Activated CD8-positive, alpha-beta memory T cell treated with anti-CD3 and anti-CD28 coated beads for 4 hours (primary cell): Measurements from ENCODE around the gene TRIP6.

Source experiments
- DNase-seq, 2 donors: peaks; one replicate each; pipeline ENCODE4 v3.0.0-alpha.2; 2020; ENCODE audit warnings: low read depth in 2 of 2

TRIP6 gene

DNA sequence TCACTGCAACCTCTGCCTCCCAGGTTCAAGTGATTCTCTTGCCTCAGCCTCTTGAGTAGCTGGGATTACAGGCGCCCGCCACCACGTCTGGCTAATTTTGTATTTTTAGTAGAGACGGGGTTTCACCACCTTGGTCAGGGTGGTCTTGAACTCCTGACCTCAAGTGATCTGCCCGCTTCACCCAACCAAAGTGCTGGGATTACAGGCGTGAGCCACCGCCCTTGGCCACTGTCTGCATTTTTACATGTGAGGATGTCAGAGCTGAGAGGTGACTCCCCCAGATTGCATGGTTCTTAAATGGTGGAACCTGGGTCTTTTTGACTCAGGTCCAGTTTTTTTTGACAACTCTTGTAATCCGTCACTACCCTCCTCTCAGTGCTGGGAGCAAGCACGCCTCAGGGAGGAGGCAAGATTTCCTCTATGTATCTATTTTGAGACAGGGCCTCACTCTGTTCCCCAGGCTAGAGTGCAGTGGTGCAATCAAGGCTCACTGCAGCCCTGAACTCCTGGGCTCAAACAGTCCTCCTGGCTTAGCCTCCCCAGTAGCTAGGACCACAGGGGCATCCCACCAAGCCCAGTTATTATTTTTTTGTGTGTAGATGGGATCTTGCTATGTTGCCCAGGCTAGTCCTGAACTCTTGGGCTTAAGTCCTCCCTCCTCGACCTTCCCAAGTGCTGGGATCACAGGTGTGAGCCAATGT is 6.6 kb downstream of the TRIP6 start:
- DNase-seq, result no peak

DNA sequence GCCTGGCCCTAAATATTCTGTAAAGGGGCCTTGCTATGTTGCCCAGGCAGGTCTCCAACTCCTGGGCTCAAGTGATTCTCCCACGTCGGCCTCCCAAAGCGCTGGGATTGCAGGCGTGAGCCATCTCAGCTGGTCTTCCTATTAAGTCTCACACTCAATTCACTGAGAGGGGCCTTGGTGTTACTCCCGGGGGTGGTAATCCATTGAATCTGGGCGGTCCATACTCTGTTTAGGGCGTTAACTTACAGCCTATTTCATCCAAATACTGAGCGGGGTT is 7.1 kb downstream of the TRIP6 start:
- DNase-seq, result no peak

DNA sequence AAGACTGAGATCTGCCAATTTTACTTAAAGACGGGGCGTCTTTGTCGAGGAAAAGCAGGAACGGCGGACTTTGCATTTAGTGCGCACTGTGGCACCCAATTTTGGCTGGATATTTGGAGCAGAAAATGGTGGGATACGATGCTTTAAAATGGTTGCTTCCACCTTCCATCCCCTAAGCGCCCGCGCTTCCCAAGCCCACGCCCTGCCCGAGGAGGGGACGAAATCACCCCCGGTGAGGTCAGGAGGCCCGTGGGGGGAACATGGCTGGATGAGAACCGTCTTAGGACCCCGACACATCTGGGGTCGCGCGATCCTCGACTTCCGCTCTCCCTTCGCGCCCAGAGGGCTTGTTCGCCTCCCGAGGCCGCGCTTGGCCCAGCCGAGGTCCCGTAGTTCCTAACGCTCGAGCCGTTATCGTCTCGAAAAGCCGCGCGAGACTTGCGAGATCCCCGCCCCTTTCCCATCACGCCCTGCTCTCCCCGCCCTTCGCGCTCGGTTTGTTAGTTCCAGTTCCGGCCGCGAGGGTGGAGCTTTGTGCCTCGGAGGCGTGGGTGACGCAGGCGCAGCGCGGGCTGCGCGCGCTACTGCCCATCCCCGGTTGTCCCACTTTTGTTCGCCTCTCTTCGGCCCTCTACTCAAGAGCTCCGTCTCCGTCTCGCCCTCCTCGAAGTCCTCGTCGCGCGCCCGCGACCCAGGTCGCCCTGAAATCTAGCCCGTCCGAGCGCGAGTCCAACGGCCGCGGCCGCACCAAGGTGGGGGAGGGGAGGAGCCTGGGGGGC is 7.6 kb downstream of the TRIP6 start, which contains the start of gene SRRT:
Gene SRRT (plus strand): TSS at position 527 of the 779 bp plus-strand sequence. CDS start 488 bp downstream, outside the sequence.
- peak; percentile 97 to 98 for DNase-seq

DNA sequence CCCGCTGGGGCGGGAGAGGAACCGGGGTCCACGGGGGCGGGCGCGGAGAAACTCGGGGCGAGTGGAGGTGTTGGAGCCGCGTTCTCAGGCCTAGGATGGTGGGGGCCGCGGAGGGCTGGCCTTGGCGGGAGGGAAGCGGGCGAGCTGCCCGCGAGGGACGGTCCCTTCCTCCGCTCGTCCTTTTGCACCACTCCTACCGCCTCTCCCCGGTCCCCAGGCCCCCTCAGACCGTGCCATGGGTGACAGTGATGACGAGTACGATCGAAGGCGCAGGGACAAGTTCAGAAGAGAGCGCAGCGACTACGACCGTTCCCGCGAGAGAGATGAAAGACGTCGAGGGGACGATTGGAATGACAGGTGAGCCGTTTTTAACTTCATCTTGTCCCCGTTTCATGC is 8.2 kb downstream of the TRIP6 start:
- DNase-seq, result no peak

DNA sequence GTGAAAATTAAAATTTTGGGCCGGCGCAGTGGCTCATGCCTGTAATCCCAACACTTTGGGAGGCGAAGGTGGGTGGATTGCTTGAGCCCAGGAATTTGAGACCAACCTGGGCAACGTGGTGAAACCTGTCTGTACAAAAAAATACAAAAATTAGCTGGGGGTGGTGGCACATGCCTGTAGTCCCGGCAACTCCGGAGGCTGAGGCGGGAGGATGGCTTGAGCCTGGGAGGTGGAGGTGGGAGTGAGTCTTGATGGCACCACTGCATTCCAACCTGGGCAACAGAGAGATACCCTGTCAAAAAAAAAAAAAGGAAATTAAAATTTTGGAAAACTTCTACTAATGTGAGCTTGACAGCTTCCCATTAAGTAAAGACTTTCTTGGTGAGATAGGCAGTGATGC is 10.8 kb downstream of the TRIP6 start:
- no peak for DNase-seq

DNA sequence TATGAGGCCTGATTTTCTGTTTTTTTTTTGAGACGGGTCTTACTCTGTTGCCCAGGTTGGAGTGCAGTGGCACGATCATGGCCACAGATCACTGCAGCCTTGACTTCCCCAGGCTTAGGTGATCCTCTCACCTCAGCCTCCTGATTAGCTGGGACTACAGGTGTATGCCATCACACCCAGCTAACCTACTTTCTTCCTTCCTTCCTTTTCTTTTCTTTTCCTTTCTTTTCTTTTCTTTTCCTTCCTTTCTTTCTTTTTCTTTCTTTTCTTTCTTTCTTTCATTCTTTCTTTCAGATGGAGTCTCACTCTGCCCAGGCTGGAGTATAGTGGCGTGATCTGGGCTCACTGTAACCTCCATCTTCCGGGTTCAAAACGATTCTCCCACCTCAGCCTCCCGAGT is 11.5 kb downstream of the TRIP6 start:
- no peak for DNase-seq

DNA sequence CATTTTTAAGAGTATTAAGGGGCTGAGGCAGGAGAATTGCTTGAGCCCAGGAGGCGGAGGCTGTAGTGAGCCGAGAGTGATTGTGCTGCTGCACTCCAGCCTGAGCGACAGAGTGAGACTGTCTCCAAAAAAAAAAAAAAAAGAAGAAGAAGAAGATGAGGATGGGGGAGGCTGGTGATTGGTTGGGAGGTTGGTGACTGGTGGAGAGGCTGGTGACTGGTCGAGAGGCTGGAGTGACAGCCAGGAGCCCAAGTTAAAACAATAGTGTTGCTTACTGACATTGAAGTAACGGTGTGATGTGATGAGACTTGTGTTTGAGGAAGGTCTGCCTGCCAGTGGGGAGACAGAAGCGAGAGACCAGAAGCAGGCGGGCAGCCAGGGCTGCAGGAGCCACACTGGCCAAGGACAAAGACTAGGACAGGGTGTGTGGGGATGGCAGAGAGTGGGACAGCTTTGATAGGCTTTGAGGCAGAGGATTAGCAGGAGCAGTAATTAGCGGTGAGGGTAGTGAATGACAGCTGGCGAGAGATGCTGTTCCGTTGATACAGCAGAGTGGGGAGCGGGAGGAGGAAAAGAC is 12.6 kb downstream of the TRIP6 start:
- no peak for DNase-seq

DNA sequence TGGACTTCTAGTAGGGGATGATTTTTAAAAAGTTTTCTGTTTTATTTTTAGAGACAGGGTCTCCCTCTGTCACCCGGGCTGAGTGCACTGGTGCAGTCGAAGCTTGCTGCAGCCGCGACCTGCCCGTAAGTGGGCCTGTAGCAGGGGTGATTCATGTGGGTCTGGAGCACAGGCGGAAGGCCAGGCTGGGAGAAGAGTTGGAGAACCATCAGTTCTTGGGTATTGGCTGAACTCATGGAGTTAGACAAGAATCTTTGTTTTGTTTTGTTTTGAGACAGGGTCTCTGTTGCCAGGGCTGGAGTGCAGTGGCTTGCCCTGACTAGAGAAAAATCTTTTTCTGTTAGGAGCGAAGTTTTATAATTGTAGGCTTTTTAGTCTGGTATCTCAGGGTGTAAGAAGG is 13.5 kb downstream of the TRIP6 start:
- no peak for DNase-seq

DNA sequence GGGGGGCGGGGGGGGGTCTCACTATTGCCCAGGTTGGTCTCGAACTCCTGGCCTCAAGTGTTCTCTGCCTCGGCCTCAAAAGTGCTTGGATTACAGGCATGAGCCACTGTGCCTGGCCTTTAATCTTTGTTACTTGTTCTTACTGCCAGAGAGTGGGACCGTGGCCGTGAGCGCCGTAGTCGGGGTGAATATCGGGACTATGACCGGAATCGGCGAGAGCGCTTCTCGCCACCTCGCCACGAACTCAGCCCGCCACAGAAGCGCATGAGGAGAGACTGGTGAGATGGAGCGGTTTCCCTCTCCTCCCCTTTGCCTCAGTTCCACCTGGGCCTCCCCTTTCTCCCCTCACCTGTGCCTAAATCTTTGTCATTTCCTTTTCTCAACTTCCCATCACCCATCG is 13.9 kb downstream of the TRIP6 start:
- DNase-seq, result no peak

DNA sequence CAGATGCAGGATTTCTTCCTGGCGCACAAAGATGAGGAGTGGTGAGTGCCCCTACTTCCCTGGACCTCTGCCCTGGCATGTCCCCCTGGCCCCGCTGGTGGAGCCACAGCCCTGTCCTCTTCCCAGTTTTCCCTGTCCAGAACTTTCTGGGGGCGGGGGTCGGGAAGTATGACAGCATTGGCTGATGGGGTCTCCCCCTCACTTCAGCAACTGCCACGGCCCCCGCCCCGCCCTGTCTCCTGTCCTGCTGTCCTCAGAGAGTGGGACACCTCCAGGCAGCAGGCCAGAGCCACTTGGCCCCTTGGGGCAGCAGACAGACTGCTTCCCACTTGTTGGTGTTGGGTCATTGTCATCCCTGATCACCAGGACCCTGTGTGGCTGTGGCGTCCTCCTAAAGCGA is 15.0 kb downstream of the TRIP6 start:
- DNase-seq, result no peak

DNA sequence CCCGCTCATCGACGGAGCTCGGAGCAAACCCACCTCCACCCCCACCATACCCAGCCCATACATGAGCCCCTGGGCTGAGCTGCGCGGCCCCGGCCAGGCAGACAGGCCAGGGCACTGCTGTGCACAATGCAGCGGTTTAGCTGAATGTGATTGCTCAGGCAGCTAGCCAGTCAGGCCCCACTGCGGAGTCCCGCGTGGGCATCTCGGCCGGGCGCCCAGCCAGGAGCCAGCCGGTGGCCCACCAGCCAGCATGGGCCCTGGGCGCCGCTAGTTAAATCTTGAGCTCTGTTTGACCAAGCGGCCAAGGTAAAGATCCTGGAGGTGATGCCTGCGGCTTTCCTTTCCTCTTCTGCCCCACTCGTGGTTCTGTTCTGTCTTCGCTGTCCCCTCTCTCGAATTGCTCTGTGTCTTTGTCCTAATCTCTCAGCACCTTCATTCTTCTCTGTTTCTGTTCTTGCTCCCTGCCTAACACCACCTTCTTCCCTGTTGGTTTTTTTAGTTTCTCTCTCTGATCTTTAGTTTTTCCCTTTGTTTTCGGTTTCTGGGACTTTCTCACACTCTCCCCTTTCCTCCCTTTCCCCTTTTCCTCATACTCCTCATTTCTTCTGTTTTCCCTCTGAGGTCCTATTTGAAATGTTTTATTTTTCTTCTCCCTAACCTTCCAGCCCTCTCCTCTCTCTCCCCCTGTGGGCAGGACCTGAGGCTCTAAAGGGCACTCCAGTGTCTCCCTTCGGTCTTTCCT is 15.8 kb downstream of the TRIP6 start:
- no peak for DNase-seq

DNA sequence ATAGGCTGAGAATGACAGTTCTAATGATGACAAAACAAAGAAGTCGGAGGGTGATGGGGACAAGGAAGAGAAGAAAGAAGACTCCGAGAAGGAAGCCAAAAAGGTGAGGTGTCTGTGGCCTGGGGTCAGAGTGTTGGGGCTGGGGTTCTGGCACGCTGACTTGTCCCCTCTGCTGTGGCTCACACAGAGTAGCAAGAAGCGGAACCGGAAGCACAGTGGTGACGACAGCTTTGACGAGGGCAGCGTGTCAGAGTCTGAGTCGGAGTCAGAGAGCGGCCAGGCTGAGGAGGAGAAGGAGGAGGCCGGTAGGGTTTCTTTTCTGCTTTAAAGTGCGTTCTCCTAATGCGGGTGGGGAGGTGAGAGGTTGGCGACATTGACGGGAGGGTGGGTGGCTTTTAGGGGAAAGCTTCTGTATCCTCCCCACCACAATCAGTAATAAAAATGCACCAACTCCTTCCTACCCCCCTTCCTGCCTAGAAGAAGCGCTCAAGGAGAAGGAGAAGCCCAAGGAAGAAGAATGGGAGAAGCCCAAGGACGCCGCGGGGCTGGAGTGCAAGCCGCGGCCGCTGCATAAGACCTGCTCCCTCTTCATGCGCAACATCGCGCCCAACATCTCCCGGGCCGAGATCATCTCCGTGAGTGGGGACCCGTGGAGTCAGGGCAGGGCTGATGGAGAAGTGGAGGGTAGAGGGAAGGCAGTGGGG is 17.7 kb downstream of the TRIP6 start:
- no peak for DNase-seq

DNA sequence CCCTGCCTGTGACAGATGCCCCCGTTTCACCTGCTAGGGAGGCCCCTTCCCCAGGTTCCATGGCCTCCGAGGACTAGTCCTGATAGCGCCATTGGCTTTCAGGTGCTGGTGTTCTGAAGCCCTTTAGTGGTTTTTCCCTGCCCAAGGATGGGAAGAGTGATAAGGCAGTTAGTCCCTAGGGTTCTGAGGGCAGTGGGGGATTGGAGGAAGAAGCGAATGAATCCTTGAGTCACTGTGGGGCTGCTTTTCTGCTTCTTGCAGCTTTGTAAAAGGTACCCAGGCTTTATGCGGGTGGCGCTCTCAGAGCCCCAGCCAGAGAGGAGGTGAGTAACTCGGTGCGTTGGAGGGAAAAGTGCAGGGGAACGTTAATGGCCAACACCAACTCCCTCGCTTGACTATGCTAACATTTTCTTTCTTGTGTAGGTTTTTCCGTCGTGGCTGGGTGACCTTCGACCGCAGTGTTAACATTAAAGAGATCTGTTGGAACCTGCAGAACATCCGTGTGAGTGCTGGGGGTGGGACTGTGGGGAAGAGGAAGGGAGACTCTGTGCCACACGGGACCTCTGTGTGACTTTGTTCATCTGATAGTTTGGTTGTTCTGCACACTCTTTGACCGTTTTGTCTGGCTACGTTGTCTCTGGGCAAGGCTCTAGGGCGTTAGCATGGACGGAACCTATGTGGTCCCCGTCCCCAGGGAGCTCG is 18.4 kb downstream of the TRIP6 start:
- DNase-seq, result no peak

DNA sequence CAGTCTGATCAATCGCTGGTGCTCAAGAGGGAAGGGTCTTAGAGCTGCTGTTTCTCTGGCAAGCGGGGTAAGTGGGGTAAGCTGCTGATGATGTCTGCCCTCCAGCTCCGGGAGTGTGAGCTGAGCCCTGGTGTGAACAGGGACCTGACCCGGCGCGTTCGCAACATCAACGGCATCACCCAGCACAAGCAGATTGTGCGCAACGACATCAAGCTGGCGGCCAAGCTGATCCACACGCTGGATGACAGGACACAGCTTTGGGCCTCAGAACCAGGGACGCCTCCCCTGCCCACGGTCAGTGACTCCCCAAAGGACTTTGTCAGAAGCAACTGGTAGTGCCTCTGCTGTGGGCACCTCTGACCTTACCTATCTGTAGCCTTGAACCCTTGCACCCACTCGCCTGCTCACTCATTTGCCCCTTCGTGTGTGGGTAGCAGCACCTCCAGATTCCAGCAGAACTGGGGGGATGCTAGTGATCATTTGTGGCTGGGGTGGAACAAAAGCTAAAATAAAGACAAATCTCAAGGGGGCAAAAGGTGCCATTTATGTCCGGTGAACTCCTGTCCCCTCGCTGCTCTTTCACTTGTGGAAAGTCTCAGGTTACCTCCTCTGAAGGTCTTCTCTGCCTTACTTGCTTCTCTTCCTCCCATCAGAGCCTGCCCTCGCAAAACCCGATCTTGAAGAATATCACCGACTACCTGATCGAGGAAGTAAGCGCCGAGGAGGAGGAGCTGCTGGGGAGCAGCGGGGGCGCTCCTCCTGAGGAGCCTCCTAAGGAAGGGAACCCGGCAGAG is 19.2 kb downstream of the TRIP6 start:
- DNase-seq, result no peak

DNA sequence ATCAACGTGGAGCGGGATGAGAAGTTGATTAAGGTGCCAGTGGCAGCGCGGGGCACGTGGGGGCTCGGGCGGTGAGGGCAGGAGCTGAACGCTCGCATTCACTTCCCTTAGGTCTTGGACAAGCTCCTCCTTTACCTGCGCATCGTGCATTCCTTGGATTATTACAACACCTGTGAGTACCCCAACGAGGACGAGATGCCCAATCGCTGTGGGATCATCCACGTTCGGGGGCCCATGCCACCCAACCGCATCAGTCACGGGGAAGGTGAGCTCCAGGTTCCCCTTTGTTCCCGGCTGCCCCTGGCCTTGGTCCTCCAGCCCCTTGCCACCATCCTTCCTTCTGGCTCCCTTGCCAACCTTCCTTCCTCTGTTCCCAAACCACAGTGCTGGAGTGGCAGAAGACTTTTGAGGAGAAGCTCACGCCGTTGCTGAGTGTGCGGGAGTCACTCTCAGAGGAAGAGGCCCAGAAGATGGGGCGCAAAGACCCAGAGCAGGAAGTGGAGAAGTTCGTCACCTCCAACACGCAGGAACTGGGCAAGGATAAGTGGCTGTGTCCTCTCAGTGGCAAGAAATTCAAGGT is 19.8 kb downstream of the TRIP6 start:
- no peak for DNase-seq

DNA sequence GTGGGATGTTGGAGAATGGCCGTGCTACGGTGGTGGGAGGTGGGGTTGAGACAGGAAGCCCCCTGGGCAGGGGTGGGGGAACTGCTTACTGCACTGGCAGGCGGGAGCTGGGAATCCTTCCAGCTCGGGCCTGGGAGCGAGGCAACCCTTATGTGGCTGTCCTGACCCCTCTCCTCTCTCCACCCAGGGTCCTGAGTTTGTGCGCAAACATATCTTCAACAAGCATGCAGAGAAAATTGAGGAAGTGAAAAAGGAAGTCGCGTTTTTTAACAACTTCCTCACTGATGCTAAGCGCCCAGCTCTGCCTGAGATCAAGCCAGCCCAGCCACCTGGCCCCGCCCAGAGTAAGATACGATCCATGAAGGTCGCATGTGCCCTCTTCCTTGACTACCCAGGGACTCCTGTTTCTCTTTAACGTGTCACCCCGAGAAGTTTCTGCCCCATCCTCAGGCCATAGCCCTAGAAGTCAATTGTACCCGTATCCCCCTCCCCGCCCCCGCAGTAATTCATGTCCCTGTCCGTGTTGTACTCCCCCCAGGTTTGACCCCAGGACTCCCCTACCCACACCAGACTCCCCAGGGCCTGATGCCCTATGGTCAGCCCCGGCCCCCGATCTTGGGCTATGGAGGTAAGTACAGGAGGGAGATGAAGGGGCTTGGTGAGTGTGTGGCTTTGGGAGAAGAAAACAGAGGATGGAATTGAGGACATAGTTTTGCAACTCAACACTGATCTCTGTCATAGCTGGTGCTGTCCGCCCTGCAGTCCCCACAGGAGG is 20.5 kb downstream of the TRIP6 start:
- no peak for DNase-seq

DNA sequence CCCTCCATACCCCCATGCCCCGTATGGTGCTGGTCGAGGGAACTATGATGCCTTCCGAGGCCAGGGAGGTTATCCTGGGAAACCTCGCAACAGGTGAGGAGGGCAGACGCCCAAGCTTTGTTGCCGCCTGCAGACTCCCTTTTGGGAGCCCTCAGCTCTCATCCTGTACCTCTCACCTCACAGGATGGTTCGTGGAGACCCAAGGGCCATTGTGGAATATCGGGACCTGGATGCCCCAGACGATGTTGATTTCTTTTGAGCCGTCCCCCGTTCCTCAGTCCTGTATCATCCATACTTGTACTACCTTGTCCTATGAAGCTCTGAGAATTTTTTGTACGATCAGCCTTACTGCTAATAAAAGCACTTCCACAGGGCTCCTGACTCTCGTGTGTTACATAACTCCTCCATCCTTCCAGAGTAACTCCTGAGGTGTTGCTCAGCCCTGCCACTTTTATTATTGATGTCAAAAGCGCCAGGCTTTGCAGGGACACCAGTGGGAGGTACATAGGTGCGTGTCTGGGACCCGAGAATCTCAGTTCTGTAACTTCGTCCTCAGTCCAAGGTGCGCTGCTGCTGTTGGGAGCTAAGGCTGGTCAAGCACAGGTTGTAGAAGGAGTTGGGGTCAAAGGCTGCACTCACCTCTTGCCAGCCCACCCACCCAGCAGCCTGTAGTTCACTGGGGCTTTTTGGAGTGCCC is 21.3 kb downstream of the TRIP6 start:
- DNase-seq, result no peak

DNA sequence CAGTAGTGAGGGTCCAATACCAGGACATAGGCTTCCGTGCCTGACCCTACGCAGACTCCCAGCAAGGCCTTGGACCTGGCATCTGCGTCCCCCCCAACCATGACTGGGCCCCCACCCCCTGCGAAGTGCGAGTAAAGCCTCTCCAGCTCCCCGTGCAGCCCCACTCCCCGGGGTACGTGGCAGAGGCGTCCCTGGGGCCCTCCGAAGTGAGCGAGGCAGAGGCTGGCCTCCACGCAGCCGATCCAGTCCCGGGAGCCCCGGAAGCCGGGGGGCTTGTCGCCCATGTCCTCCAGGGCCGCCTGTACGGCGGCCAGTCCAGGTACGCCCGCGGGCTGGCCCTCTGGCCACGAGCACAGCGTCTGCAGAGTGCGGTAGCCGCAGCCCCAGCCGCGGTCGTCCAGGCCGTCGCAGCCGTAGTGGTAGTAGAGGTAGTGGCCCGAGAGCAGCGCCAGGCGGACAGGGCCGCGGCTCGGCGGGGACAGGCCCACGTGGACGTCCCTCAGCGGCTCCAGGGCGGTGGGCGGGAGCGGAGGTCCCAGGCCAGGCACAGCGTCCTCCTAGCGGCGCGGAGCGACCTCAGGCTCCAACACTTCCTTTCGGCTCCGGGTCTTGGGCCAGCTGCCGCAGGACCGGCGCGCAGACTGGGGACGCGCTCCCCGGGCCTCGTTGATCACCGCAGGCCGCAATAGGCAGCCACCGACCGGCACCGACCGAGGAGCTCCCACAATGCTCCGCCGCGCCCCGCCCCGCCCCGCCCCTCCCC is 22.0 kb downstream of the TRIP6 start, which contains the start of gene UFSP1:
Gene UFSP1 (minus strand): TSS at position 728 of the 763 bp plus-strand sequence. CDS start 444 bp downstream, at position 284.
- DNase-seq, result no peak
